ENCODE data around the gene INF2. TPM values are rescaled to one million over a fixed set of nuclear protein-coding genes. Genes with fewer than 3 reads are reported as not detected.

The INF2 gene
- total RNA-seq, 1 experiment from 2014 or later, result 70.8 TPM

- H3K36me3 ChIP-seq (ENCODE audit: control insufficient read depth, insufficient read depth, low read length), result no peaks in the 10 kb centered on the region
- Mint-ChIP-seq H3K4me3 (ENCODE audit: unreplicated experiment) (no peak overlapping the region), H3K27me3 (ENCODE audit: insufficient read depth, unreplicated experiment) (no peaks in the 10 kb centered on the region), H3K4me1 (ENCODE audit: low read depth, unreplicated experiment) (peaks cover 7% of the 10 kb centered on the region), H3K9me3 (ENCODE audit: unreplicated experiment) (no peaks in the 10 kb centered on the region), H3K27ac (ENCODE audit: unreplicated experiment) (no peak overlapping the region), H3K36me3 (ENCODE audit: insufficient read depth, unreplicated experiment) (no peaks in the 10 kb centered on the region)
- H3K4me1 ChIP-seq, result peaks cover 19% of the 10 kb centered on the region
- ChIA-PET POLR2A (no interaction called here), CTCF (no interaction called here)
- BruUV-seq (replicated peaks), result no TSS peak
- intact Hi-C loops (cut with micrococcal nuclease; ENCODE audit: unreplicated experiment), result no loop called here
- no peaks in the 10 kb centered on the region for H3K9me3 ChIP-seq
- TF ChIP-seq CTCF (IDR thresholded peaks at IDR 0.05; ENCODE audit: insufficient read depth in 1 of 2, low read depth in 1 of 2, low read length in 1 of 2, severe bottlenecking in 1 of 2, unreplicated experiment in 1 of 2), result no peak
- no peak for DNase-seq
- no peaks in the 10 kb centered on the region for H3K27me3 ChIP-seq (replicated peaks; ENCODE audit: control insufficient read depth, insufficient read depth, low read length)
- no peak overlapping the region for H3K4me3 ChIP-seq (ENCODE audit: low read depth, low read length)
Measured at GRCh38 chr14:104746934-104747481, 57.6 kb downstream of the INF2 start.

- Histone ChIP-seq H3K36me3 (ENCODE audit: control insufficient read depth, insufficient read depth, low read length) (no peaks in the 10 kb centered on the region), H3K27me3 (replicated peaks; ENCODE audit: control insufficient read depth, insufficient read depth, low read length) (no peaks in the 10 kb centered on the region), H3K4me1 (peaks cover 22% of the 10 kb centered on the region), H3K4me3 (ENCODE audit: low read depth, low read length) (no peak overlapping the region), H3K9me3 (no peaks in the 10 kb centered on the region)
- no peak for TF ChIP-seq CTCF (IDR thresholded peaks at IDR 0.05; ENCODE audit: insufficient read depth in 1 of 2, low read depth in 1 of 2, low read length in 1 of 2, severe bottlenecking in 1 of 2, unreplicated experiment in 1 of 2)
- intact Hi-C loops (cut with micrococcal nuclease; ENCODE audit: unreplicated experiment), result no loop called here
- H3K9me3 Mint-ChIP-seq (ENCODE audit: unreplicated experiment), result no peaks in the 10 kb centered on the region
- peaks cover 7% of the 10 kb centered on the region for H3K4me1 Mint-ChIP-seq (ENCODE audit: low read depth, unreplicated experiment)
- no peak overlapping the region for H3K27ac Mint-ChIP-seq (ENCODE audit: unreplicated experiment)
- CTCF ChIA-PET, result no interaction called here
- no peak overlapping the region for H3K4me3 Mint-ChIP-seq (ENCODE audit: unreplicated experiment)
- no peak for DNase-seq
- peaks cover 5% of the 10 kb centered on the region for H3K36me3 Mint-ChIP-seq (ENCODE audit: insufficient read depth, unreplicated experiment)
- no TSS peak for BruUV-seq (replicated peaks)
- no peaks in the 10 kb centered on the region for H3K27me3 Mint-ChIP-seq (ENCODE audit: insufficient read depth, unreplicated experiment)
- POLR2A ChIA-PET, result no interaction called here
Measured at GRCh38 chr14:104747876-104748275, 58.5 kb downstream of the INF2 start.

GRCh38 chr14:104749111-104749649, 59.8 kb downstream of the INF2 start:
- POLR2A ChIA-PET, result no interaction called here
- Histone ChIP-seq H3K9me3 (no peaks in the 10 kb centered on the region), H3K4me3 (ENCODE audit: low read depth, low read length) (no peak overlapping the region), H3K36me3 (ENCODE audit: control insufficient read depth, insufficient read depth, low read length) (no peaks in the 10 kb centered on the region), H3K4me1 (peaks cover 26% of the 10 kb centered on the region), H3K27me3 (replicated peaks; ENCODE audit: control insufficient read depth, insufficient read depth, low read length) (no peaks in the 10 kb centered on the region)
- Mint-ChIP-seq H3K36me3 (ENCODE audit: insufficient read depth, unreplicated experiment) (peaks cover 18% of the 10 kb centered on the region), H3K4me3 (ENCODE audit: unreplicated experiment) (peak overlapping the region; percentile 41), H3K4me1 (ENCODE audit: low read depth, unreplicated experiment) (peaks cover 12% of the 10 kb centered on the region), H3K9me3 (ENCODE audit: unreplicated experiment) (no peaks in the 10 kb centered on the region), H3K27ac (ENCODE audit: unreplicated experiment) (peak overlapping the region; percentile 87), H3K27me3 (ENCODE audit: insufficient read depth, unreplicated experiment) (no peaks in the 10 kb centered on the region)
- CTCF ChIA-PET, result interaction anchor here (0.6 to 1.4 kb wide), 3 partner anchors 19 to 64 kb away, joined by 3 to 4 read pairs (median 3); no protein-coding TSS in a partner anchor
- no TSS peak for BruUV-seq (replicated peaks)
- DNase-seq, result peak; percentile 77 to 84
- TF ChIP-seq CTCF (IDR thresholded peaks at IDR 0.05; ENCODE audit: insufficient read depth in 1 of 2, low read depth in 1 of 2, low read length in 1 of 2, severe bottlenecking in 1 of 2, unreplicated experiment in 1 of 2), result peak in 1 of 2 experiments; percentile 20
- intact Hi-C loops (cut with micrococcal nuclease; ENCODE audit: unreplicated experiment), result loop anchor here (1.0 kb wide), 1 partner anchor 26 kb away; no protein-coding TSS in a partner anchor
